Measurements from ENCODE around the gene PGBD1. TPM values are rescaled to one million over a fixed set of nuclear protein-coding genes. Genes with fewer than 3 reads are reported as not detected.

The PGBD1 gene
- total RNA-seq, 2 donors from 2014 or later: 8.7 to 10.8 TPM

GRCh38 chr6:28322661-28323060 lies 41.3 kb downstream of the PGBD1 start:
- H3K4me1 Mint-ChIP-seq: no peaks in the 10 kb centered on the region
- 93 to 95% methylated on average over 3 of the region's 3 CpGs for WGBS, 2 experiments (ENCODE audit: insufficient coverage in 1 of 2, insufficient read length in 1 of 2)
- peaks cover 28% of the 10 kb centered on the region for H3K36me3 Mint-ChIP-seq (ENCODE audit: low read depth)
- H3K9ac ChIP-seq (ENCODE audit: extremely low read depth, low read length, poor library complexity, severe bottlenecking): no peak overlapping the region
- H3K4me3 ChIP-seq (ENCODE audit: low read length): no peak overlapping the region
- no peaks in the 10 kb centered on the region for H3K27me3 Mint-ChIP-seq (ENCODE audit: insufficient read depth)
- no peaks in the 10 kb centered on the region for H3K27me3 ChIP-seq (ENCODE audit: control insufficient read depth, insufficient read depth, low read length, poor library complexity, severe bottlenecking)
- H3K9me3 Mint-ChIP-seq: peaks cover 43% of the 10 kb centered on the region
- no peaks in the 10 kb centered on the region for H3K4me1 ChIP-seq (ENCODE audit: control insufficient read depth, insufficient read depth, low read length)
- H3K9me3 ChIP-seq (ENCODE audit: control insufficient read depth, low read length): peaks cover 27% of the 10 kb centered on the region
- no peak for TF ChIP-seq CTCF (conservative IDR thresholded peaks at IDR 0.05)
- H3K27ac Mint-ChIP-seq: no peak overlapping the region
- no peak for DNase-seq
- H3K4me3 Mint-ChIP-seq: no peak overlapping the region
- no peak overlapping the region for H3K27ac ChIP-seq (ENCODE audit: low read depth, low read length)
- H3K36me3 ChIP-seq (ENCODE audit: control insufficient read depth, insufficient read depth, low read length): peaks cover 10% of the 10 kb centered on the region

- Histone ChIP-seq H3K36me3 (ENCODE audit: control insufficient read depth, insufficient read depth, low read length) (peaks cover 10% of the 10 kb centered on the region), H3K4me3 (ENCODE audit: low read length) (no peak overlapping the region), H3K27ac (ENCODE audit: low read depth, low read length) (no peak overlapping the region), H3K27me3 (ENCODE audit: control insufficient read depth, insufficient read depth, low read length, poor library complexity, severe bottlenecking) (no peaks in the 10 kb centered on the region), H3K9me3 (ENCODE audit: control insufficient read depth, low read length) (peaks cover 31% of the 10 kb centered on the region), H3K4me1 (ENCODE audit: control insufficient read depth, insufficient read depth, low read length) (no peaks in the 10 kb centered on the region), H3K9ac (ENCODE audit: extremely low read depth, low read length, poor library complexity, severe bottlenecking) (no peak overlapping the region)
- WGBS, 2 experiments (ENCODE audit: insufficient coverage in 1 of 2, insufficient read length in 1 of 2): 95% methylated on average over 1 of the region's 1 CpG; no CpG with 5 or more reads in 1 of the 2 experiments
- H3K27ac Mint-ChIP-seq: no peak overlapping the region
- H3K9me3 Mint-ChIP-seq: peaks cover 55% of the 10 kb centered on the region
- no peak overlapping the region for H3K4me3 Mint-ChIP-seq
- no peak for DNase-seq
- no peaks in the 10 kb centered on the region for H3K27me3 Mint-ChIP-seq (ENCODE audit: insufficient read depth)
- H3K36me3 Mint-ChIP-seq (ENCODE audit: low read depth): peaks cover 39% of the 10 kb centered on the region
- TF ChIP-seq CTCF (conservative IDR thresholded peaks at IDR 0.05): no peak
- H3K4me1 Mint-ChIP-seq: no peaks in the 10 kb centered on the region
These were observed 42.5 kb downstream of the PGBD1 start for GRCh38 chr6:28323813-28324424.

GRCh38 chr6:28326371-28326948 lies 45.1 kb downstream of the PGBD1 start:
- no peak overlapping the region for H3K27ac Mint-ChIP-seq
- H3K36me3 Mint-ChIP-seq (ENCODE audit: low read depth): peaks cover 43% of the 10 kb centered on the region
- Histone ChIP-seq H3K4me3 (ENCODE audit: low read length) (peak overlapping the region; percentile 62), H3K36me3 (ENCODE audit: control insufficient read depth, insufficient read depth, low read length) (peaks cover 10% of the 10 kb centered on the region), H3K27me3 (ENCODE audit: control insufficient read depth, insufficient read depth, low read length, poor library complexity, severe bottlenecking) (no peaks in the 10 kb centered on the region), H3K9me3 (ENCODE audit: control insufficient read depth, low read length) (peaks cover 36% of the 10 kb centered on the region), H3K4me1 (ENCODE audit: control insufficient read depth, insufficient read depth, low read length) (no peaks in the 10 kb centered on the region), H3K27ac (ENCODE audit: low read depth, low read length) (no peak overlapping the region), H3K9ac (ENCODE audit: extremely low read depth, low read length, poor library complexity, severe bottlenecking) (no peak overlapping the region)
- no peak for TF ChIP-seq CTCF (conservative IDR thresholded peaks at IDR 0.05)
- no peaks in the 10 kb centered on the region for H3K27me3 Mint-ChIP-seq (ENCODE audit: insufficient read depth)
- WGBS, 2 experiments (ENCODE audit: insufficient coverage in 1 of 2, insufficient read length in 1 of 2): 94 to 97% methylated on average over 6 to 7 of the region's 7 CpGs
- no peak for DNase-seq
- H3K9me3 Mint-ChIP-seq: peaks cover 54% of the 10 kb centered on the region
- no peaks in the 10 kb centered on the region for H3K4me1 Mint-ChIP-seq
- H3K4me3 Mint-ChIP-seq: no peak overlapping the region
